Mucosa of gallbladder (tissue), 1 donor: ENCODE data around the gene DDB1. TPM values are rescaled to one million over a fixed set of nuclear protein-coding genes. Genes with fewer than 3 reads are reported as not detected.

Experiments used
- DNase-seq: peaks from one replicate; pipeline ENCODE4 v3.0.0-alpha.2; 2020; ENCODE audit warnings: low spot score
- total RNA-seq: library from RNA; stranded (reverse); gene quantifications from one replicate; pipeline ENCODE4 v1.2.1, GENCODE V29; 2021
- donor health status: DM: no; HTN: no; CAD: no.

The DDB1 gene
- total RNA-seq, 1 donor from 2014 or later: 160 TPM

DNA sequence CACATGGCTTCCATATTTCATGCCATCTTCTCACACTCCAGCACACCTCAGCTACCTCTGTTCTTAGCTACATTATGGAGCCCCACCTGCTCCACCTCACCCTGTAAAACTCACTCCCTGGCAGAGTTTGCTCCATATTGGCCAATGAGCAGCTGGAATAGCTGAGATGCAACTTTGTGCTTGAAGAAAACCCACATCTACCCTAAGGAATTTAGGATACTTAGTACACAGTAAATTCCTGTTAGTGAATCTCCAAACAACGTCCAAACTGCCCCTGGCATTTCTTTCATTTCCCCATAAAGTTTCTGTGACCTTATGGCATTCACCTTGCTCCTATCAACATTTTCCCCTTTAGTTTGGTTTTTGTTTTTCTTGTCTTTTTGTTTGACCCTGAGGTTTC lies 35.6 kb downstream of the DDB1 start:
- DNase-seq: no peak

DNA sequence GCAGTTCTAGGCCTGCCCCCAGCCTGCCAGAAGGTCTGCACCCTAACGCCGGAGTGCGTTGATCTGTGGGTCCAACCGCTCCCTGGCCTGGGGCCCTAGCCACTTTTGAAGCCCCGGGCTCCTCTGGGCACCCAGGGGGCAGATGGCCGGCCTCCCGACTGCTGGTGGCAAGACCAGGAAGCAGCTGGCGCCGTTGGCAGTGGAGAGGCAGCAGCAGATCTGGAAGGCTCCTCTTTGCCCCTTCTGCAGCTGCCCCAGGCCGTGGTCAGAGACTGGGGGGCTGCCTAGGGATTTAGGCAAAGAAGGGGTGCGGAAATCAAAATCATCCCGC lies 37.3 kb downstream of the DDB1 start:
- no peak for DNase-seq

DNA sequence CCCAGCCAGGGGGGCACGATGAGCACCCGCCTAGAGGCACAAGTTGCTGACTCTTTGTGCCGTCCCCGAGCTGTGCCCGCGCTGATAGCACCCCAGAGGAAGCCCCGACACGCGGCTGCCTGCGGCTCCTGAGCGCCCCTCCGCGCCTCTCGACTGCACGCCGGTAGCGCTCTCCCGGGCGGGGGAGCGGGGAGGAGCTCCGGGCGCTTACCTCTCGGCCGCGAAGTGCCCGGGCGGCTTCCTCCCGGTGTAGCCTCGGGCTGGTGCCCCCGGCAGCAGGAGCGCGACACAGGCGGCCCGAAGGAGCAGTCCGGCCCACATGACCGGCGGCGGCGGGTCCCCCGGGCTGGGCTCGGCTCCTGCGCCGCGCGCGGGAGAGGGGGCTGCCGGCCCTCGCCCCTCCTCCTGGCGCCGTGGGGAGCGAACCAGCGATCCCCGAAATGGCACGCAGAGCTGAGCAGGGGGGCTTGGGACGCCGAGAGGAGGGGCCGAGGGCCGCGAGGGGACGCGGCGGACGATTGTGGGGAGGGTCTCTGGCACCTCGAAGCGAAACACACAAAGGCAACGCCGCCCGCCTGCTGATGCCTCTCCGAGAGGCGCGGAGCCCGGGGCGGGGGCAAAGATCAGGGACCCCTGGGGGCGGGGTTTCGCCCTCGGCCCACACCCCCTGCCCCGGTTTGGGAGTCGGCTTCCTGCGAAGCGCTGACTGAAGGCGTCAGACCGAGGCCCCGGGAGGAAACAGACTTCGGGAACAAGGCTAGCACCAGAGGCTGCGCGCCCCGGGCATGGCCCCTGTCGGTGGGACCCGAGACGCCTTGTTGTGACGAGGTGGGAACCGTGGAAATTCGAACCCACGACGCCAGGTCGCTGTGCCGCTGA lies 37.9 kb downstream of the DDB1 start, which contains the start of gene VWCE:
Gene VWCE (minus strand): TSS at position 600 of the 879 bp plus-strand sequence. CDS start 279 bp downstream, at position 321.
- DNase-seq: peak; percentile 38

DNA sequence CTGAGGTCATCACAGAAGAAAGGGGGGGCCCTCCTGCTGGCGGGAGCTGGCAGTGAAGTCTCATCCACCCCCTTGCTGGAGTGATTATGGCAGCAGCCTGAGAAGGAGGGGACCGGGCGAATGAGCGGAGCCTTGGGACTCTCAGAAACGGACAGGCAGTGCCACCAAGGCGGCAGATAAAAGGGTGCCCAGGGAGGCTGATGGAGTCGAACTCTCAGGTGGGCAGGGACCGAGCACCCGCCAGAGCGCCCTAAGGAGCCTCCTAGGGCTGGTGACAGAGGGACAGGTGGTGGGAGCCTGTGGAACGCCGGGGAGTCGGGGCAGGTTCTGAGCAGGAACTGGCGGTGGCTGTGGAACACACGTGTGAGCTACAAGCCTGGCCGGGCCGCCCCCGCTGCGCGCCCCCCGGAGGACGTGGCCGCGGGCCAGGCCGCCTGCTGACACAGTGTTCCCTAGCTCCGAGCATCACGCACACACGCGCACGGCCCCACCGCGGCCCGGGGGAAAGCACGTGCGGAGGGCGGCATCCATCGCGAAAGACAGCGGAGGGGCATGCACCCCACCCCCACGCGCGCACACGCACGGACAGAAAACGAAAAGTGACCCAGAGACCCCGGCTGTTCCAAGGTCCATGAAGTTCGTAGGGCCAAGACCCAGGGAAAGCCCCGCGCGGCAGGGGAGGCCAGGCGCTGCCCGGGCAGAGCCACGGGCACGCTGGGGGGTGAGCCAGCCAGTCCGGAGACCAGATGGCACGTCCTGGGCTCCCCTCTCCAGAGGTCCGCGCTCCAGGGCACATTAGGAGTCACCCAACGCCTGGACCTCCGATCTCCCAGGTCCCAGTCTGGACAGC lies 38.8 kb downstream of the DDB1 start:
- peak; percentile 24 for DNase-seq

DNA sequence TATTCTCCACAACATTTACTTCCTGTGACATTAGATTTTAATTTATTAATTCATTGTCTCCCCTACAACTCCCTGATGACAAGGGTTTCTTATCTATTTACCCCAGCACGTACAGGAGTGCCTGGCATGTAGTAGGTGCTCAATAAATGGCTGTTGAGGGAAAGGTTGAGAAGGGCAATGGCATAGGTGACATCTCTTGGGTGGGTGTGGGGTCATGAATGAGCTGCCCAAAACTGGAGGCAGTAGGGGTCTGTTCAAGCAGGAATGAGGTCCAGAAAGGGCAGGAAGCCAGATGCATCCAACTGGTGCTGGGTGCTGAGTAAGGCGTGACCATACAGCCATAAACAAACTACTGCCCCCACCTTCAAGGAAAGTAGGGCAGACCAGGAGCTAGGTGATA lies 40.5 kb downstream of the DDB1 start:
- DNase-seq: no peak

DNA sequence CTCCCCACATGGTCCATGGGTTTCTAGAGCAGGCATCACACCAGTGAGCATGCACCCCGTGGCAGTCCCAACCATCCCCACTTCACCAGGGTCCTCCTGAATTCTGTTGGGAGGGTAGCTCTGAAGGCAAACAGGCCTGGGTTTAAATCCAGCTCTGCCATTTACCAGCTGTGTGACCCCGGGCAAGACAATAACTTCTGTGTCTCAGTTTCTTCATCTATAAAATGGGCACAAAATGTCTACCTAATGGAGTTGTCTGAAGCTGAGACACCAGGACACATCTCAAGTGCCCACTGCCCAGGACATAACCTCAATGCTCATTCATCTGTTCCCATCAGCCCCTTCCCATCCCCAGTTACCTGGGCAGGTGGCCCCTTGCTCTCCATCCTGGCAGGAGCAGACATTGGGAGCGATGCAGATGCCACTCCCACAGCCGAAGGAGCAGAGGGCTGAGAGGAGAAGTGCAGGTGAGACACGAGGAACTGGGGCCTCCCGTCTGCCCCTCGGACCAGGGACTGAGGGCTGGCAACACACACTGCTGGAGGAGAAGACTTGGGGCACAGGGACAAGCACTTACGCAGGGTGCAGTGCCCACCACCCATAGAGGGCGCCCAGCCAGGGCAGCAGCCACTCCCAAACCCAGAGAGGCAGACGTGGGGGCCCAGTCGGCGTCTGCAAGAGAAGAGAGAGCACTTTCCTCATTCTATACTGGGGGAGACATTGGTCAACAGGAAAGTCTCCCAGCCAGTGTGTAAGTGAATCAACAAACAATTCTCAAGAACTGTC lies 41.8 kb downstream of the DDB1 start:
- DNase-seq: no peak

DNA sequence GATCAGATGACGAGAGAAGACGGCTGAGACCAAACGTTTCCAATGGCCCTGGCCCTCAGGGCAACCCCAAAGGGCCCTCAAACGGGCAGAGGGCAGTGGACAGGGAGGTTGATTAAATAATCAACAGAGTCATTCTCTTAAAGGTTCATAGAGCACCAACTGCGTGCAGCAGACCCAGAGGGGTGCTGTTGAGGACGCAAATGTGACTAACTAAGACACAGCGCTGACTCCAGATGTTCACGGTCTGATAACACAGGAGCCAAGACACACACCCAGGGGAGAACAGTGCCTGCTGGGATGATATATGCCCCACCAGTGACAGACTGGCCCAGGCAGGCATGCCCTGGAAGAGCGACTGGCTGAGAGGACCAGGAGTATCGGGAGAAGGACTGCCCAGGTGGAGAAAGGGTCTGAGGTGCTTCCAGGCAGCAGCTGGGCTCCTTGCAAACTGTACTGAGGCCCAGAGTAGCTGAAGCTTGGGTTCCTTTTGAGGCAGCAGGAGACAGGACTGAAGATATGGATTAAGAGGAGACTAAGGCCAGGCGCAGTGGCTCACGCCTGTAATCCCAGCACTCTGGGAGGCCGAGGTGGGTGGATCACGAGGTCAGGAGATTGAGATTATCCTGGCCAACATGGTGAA lies 45.4 kb downstream of the DDB1 start:
- no peak for DNase-seq

GRCh38 chr11:61283613-61284012 lies 49.3 kb downstream of the DDB1 start:
- no peak for DNase-seq

GRCh38 chr11:61281581-61282250 lies 51.2 kb downstream of the DDB1 start:
- DNase-seq: peak; percentile 54

- DNase-seq: no peak
Observed at GRCh38 chr11:61280883-61281580, 51.9 kb downstream of the DDB1 start.

DNA sequence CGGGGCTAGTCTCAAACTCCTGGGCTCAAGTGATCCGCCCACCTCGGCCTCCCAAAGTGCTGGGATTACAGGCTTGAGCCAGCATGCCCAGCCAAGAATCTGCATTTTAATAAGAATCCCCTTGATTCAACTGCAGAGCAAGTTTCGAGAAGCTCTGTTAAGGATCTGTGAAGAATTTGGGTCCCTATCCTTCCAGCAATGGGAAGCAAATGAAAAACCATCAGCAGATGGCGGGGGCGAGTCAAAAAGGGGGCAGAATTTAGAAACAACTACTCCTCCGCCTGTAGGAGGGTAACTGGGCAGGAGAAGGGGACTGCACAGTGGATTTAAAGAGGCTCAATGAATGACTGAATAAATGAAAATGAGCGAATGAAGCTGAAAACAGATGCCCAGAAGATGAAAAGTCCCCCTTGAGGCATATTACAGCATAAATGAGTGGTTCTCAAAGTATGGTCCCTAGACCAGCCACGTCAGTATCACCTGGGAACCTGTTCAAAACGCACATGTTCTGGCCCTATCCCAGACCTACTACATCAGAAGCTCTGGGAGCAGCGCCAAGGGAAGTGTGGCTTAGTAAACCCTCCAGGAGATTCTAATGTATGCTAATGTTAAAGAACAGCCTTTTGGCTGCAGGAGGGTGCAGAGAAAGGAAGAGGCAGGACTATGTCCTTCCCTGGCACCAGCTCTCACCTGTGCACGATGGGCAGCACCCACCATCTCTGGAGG lies 52.8 kb downstream of the DDB1 start:
- no peak for DNase-seq

DNA sequence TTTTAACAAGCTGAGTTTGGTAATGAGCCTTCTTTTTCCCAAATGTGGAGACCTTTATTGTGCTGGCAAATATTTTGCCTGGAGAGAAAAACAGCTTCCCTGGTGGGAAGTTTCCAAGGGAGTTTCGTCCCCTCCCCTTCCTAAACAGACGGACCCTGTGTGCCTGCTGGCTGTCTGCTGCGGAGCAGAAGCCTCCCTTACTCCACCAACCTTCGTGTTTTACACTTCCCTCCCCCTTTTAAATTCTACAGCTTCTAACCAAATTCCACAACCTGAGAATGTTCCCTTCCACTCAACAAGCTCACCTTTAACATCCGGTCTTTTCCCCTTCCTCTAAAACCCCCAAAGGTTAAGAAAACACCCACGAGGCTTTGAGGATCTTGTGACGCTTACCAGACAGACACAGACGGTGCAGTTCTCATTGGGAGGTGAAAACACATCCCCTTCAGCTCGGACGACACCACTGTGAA lies 54.9 kb downstream of the DDB1 start:
- no peak for DNase-seq

DNA sequence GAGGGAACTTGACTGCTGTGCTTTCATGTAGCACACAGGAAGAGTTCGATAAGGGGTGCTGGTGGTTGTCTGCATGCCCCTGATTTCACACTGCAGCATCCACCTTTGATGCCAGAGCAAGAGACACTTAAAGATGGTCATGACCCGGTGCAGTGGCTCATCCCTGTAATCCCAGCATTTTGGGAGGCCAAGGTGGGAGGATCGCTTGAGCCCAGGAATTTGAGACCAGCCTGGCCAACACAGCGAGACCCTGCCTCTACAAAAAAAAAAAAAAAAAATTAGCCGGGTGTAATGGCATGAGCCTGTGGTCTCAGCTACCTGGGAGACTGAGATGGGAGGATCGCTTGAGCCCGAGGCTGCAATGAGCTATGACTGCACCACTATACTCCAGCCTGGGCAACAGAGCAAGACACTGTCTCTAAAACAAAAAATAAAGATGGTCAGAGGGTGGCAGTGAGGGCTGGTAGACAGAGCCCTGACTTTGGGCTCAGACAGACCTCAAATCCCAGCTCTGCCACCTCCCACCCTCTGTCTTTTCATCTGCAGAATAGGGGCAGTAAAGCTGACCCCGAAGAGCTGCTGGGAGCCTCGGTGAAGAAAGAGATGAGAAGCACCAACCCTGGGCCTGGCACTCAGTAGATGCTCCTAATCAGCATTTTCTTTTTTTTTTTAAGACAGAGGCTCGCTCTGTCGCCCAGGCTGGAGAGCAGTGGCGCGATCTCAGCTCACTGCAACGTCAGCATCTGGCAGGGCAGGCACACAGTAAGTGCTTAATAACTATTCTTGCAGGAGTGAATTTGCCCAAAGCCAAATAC lies 55.5 kb downstream of the DDB1 start:
- no peak for DNase-seq

GRCh38 chr11:61275191-61275590 lies 57.7 kb downstream of the DDB1 start:
- DNase-seq: no peak

DNA sequence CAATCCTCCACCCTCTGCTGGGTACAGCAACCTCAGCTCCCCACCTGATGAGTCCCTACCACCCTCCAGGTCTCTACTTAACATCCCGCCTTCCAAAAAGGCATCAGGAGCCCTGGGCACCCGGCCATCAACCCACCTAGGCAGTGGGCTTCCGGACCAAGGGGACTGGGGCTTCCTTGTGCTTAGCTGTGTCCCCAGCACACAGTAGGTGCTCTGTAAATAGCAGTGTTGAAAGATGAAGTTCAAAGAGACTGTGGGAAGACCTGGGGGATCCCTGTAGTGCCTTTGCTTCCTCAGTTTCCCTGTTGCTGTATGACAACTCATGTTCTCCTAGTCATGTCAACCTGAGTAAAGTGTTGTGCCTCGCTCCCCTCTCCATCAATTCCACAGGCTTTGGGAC lies 58.8 kb downstream of the DDB1 start:
- no peak for DNase-seq

- no peak for DNase-seq
Observed at GRCh38 chr11:61273178-61274078, 59.5 kb downstream of the DDB1 start.

DNA sequence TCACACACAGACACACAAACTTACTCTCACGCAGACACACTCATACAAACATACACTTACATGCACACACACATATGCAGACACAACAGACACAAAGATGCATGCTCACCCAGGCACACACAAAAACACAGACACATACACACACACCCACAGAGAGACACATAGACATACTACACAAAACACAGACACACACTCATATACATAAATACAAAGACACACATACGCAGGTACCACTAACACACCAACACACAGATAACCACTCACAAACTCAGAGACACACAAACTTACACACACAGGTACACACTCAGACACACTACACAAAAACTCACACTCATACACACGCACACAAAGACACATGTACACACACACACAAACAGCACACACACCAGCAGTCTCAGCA lies 60.2 kb downstream of the DDB1 start:
- no peak for DNase-seq
